Activated T-cell treated with anti-CD3 and anti-CD28 coated beads, Interleukin-2, amount 50 U/mL, for 24 hours (primary cell): ENCODE data around the gene TNFRSF6B.
"Not testable (repeated sequence)": the region's sequence is repeated elsewhere in the genome, so short reads cannot be mapped to it uniquely, and the experiment has no call there.

Experiments used
- DNase-seq: peaks from one replicate; pipeline ENCODE4 v3.0.0-alpha.2; 2020
- H3K27ac Mint-ChIP-seq: 2 replicates; pipeline ENCODE4 v1.8.0; 2020; ENCODE audit warnings: mild to moderate bottlenecking, mixed read lengths
- H3K27me3 Mint-ChIP-seq: 2 replicates; pipeline ENCODE4 v1.8.0; 2020; ENCODE audit warnings: mixed read lengths
- H3K36me3 Mint-ChIP-seq: 2 replicates; pipeline ENCODE4 v1.8.0; 2020; ENCODE audit warnings: low read depth, mixed read lengths
- H3K4me1 Mint-ChIP-seq: 2 replicates; pipeline ENCODE4 v1.8.0; 2020; ENCODE audit warnings: low read depth, mixed read lengths
- H3K4me3 Mint-ChIP-seq: 2 replicates; pipeline ENCODE4 v1.8.0; 2020; ENCODE audit warnings: mild to moderate bottlenecking, moderate library complexity, mixed read lengths
- H3K9me3 Mint-ChIP-seq: 2 replicates; pipeline ENCODE4 v1.8.0; 2020; ENCODE audit warnings: mixed read lengths

The TNFRSF6B gene

DNA sequence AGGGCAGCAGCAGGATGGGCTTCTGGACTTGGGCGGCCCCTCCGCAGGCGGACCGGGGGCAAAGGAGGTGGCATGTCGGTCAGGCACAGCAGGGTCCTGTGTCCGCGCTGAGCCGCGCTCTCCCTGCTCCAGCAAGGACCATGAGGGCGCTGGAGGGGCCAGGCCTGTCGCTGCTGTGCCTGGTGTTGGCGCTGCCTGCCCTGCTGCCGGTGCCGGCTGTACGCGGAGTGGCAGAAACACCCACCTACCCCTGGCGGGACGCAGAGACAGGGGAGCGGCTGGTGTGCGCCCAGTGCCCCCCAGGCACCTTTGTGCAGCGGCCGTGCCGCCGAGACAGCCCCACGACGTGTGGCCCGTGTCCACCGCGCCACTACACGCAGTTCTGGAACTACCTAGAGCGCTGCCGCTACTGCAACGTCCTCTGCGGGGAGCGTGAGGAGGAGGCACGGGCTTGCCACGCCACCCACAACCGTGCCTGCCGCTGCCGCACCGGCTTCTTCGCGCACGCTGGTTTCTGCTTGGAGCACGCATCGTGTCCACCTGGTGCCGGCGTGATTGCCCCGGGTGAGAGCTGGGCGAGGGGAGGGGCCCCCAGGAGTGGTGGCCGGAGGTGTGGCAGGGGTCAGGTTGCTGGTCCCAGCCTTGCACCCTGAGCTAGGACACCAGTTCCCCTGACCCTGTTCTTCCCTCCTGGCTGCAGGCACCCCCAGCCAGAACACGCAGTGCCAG, at the start of gene TNFRSF6B:
TSS of gene TNFRSF6B (plus strand) at position 25 of the 729 bp plus-strand sequence. CDS start at position 141, 116 bp downstream.
- DNase-seq: peak; percentile 65
- H3K36me3 Mint-ChIP-seq: peaks cover 56% of the 10 kb centered on the region
- peak within 1 kb of the TSS; percentile 73 for H3K27ac Mint-ChIP-seq
- H3K27me3 Mint-ChIP-seq: no peaks in the 10 kb centered on the region
- peaks cover 45% of the 10 kb centered on the region for H3K4me1 Mint-ChIP-seq
- no peak within 1 kb of the TSS for H3K4me3 Mint-ChIP-seq
- H3K9me3 Mint-ChIP-seq: no peaks in the 10 kb centered on the region

DNA sequence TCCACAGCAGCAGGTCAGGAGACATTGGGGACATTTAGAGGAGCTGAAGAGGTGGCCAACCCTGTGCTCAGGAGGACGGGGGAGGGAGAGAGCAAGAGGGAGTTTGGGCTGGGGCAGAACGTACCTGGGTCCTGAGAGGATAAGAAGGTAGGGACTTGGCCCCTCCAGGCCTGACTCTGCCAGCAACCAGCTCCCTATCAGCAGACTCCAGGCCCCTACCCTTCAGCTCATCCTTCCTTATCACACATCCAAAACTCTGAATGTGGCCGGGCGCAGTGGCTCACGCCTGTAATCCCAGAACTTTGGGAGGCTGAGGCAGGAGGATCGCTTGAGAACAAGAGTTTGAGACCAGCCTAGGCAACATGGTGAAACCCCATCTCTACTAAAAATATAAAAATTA, 48.3 kb upstream of the TNFRSF6B start:
- peaks cover 8% of the 10 kb centered on the region for H3K4me1 Mint-ChIP-seq
- no peaks in the 10 kb centered on the region for H3K36me3 Mint-ChIP-seq
- H3K27ac Mint-ChIP-seq: no peak overlapping the region
- H3K9me3 Mint-ChIP-seq: no peaks in the 10 kb centered on the region
- peaks cover 2% of the 10 kb centered on the region for H3K27me3 Mint-ChIP-seq
- DNase-seq: no peak
- no peak overlapping the region for H3K4me3 Mint-ChIP-seq

- Mint-ChIP-seq H3K4me3 (no peak overlapping the region), H3K36me3 (no peaks in the 10 kb centered on the region), H3K27ac (peak overlapping the region; percentile 55), H3K4me1 (peaks cover 10% of the 10 kb centered on the region), H3K27me3 (peaks cover 2% of the 10 kb centered on the region), H3K9me3 (no peaks in the 10 kb centered on the region)
- DNase-seq: no peak
Measured at GRCh38 chr20:63648895-63649589, 47.4 kb upstream of the TNFRSF6B start.

DNA sequence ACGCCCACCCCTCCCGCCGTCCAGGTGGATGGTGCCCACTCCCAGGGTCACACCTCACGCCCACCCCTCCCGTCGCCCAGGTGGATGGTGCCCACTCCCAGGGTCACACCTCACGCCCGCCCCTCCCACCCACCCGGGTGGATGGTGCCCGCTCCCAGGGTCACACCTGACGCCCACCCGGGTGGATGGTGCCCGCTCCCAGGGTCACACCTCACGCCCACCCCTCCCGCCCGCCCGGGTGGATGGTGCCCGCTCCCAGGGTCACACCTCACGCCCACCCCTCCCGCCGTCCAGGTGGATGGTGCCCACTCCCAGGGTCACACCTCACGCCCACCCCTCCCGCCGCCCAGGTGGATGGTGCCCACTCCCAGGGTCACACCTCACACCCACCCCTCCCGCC, 46.0 kb upstream of the TNFRSF6B start:
- H3K27me3 Mint-ChIP-seq, H3K27ac Mint-ChIP-seq, H3K4me3 Mint-ChIP-seq, H3K36me3 Mint-ChIP-seq, H3K9me3 Mint-ChIP-seq, DNase-seq: not testable (repeated sequence)
- H3K4me1 Mint-ChIP-seq: peaks cover 19% of the 10 kb centered on the region

DNA sequence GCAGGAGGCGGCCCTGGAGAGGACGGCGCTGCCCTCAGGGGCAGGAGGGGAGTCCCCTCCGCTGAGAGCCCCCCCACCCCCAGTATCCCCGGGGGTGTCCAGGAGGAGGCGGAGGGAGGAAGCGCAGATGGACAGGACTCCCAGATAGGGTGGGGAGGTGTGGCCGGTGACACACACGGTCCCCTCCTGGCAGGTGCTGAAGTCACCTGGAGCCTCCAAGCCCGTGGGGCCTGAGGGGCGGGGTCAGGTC, 44.6 kb upstream of the TNFRSF6B start:
- Mint-ChIP-seq H3K4me3 (peak overlapping the region; percentile 70), H3K36me3 (no peaks in the 10 kb centered on the region), H3K27ac (no peak overlapping the region), H3K27me3 (peaks cover 2% of the 10 kb centered on the region), H3K9me3 (no peaks in the 10 kb centered on the region), H3K4me1 (peaks cover 18% of the 10 kb centered on the region)
- no peak for DNase-seq

DNA sequence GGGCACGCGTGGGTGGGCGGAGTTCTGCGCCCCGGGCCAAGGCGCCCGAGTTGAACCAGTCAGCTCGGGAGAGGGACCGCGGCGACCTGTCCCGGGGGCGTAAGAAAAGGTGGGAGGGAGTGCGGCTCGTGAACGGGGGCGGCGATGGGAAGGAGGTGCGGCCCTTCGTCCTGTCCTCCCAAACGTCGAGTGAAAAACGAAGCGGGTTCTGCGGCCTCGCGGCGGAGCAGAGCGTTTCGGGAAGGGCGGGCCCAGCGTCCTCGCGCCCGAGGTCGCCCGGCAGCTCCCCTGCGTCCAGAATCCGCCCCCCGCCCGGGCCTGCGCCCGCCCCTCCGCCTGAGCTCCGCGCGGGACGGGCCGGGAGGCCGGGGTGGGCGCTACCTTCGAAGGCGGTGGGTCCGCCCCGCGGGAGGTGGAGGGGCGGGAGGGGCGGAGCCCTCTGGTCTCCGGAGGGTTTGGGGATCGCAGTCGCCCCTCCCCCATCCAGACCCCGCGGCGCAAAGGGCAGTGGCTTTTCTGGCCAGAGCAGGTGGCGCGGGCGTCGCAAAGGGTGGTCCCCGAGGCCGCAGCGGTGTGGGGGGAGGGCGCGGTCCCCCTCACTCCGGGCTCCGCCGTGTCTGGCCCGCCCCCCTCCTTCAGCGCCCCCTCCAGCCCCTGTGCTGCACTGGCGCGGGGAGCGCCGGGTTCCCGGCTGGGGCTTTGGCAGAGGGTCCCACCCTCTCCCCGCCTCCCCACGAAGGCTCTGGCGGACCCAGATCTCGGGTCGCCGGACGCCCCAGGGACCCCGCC, 44.1 kb upstream of the TNFRSF6B start:
- Mint-ChIP-seq H3K9me3 (no peaks in the 10 kb centered on the region), H3K27ac (no peak overlapping the region)

GRCh38 chr20:63653041-63653973, 43.1 kb upstream of the TNFRSF6B start, which contains the start of gene STMN3:
TSS of gene STMN3 (minus strand) at chr20:63653424. CDS start at chr20:63653345, 79 bp downstream.
- peak within 1 kb of the TSS; percentile 77 for H3K4me3 Mint-ChIP-seq
- peak; percentile 78 for DNase-seq
- H3K4me1 Mint-ChIP-seq: peaks cover 30% of the 10 kb centered on the region
- no peaks in the 10 kb centered on the region for H3K9me3 Mint-ChIP-seq
- peak within 1 kb of the TSS; percentile 88 for H3K27ac Mint-ChIP-seq
- H3K36me3 Mint-ChIP-seq: peaks cover 5% of the 10 kb centered on the region
- peaks cover 2% of the 10 kb centered on the region for H3K27me3 Mint-ChIP-seq

More for the DNA sequence above, 44.1 kb upstream of the TNFRSF6B start:
- Mint-ChIP-seq H3K27me3 (peaks cover 2% of the 10 kb centered on the region), H3K4me3 (peak overlapping the region; percentile 70), H3K4me1 (peaks cover 23% of the 10 kb centered on the region), H3K36me3 (no peaks in the 10 kb centered on the region)
- peak; percentile 66 for DNase-seq

DNA sequence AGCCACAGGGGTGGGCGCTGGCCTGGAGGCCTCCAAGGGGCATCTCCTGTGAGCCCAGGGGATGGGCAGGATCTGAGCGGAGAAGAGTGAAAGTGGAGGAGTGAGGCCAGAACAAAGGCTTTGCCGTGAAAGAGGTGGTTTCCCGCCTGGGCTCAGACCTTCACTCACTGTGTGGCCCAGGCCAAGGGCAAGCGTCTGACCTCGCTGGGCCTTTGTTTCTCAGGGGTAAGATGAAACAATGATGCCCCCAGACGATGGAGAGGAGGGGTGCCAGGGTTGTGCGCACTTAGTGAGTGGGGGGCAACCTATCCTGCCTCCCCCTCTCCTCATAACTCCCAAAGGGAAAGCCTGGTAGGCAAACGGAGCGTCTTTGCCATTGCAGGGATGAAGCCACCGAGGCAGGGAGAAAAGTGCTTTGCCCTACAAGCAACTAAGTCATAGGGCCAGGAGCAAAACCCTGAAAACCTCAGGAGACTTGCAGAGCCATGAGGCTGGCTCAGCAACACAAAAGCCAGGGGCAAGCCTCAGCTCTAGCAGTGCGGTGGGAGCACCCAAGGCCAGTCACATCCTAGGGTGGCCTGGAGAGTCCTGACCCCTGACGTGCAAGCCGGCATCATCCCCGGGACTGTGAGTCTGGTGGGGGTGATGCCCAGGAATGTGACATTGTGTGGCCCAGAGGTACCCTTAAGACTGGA, 42.3 kb upstream of the TNFRSF6B start:
- H3K4me1 Mint-ChIP-seq: peaks cover 36% of the 10 kb centered on the region
- H3K27ac Mint-ChIP-seq: peak overlapping the region; percentile 88

DNA sequence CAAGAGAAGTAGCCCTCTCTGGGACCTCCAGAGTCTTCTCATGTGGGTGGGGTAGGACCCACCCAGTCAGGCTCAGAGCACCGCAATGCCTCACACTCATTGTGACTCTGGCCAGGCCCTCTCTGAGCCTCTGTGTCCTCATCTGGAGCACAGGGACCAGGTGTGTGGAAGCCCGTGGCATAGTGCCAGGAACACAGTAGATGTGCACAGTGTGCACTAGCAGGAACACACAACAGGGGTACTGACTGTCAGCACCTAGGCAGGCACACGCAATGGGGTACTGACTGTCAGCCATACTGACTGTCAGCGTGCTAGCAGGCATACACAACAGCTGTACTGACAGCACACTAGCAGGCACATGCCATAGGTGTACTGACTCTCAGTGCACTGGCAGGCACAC, 41.2 kb upstream of the TNFRSF6B start:
- Mint-ChIP-seq H3K9me3 (no peaks in the 10 kb centered on the region), H3K36me3 (peaks cover 24% of the 10 kb centered on the region), H3K27me3 (peaks cover 2% of the 10 kb centered on the region), H3K27ac (no peak overlapping the region), H3K4me3 (no peak overlapping the region), H3K4me1 (peaks cover 46% of the 10 kb centered on the region)
- DNase-seq: no peak

More for the DNA sequence above, 42.3 kb upstream of the TNFRSF6B start:
- no peak for DNase-seq
- Mint-ChIP-seq H3K36me3 (peaks cover 13% of the 10 kb centered on the region), H3K27me3 (peaks cover 2% of the 10 kb centered on the region), H3K9me3 (no peaks in the 10 kb centered on the region), H3K4me3 (peak overlapping the region; percentile 77)

DNA sequence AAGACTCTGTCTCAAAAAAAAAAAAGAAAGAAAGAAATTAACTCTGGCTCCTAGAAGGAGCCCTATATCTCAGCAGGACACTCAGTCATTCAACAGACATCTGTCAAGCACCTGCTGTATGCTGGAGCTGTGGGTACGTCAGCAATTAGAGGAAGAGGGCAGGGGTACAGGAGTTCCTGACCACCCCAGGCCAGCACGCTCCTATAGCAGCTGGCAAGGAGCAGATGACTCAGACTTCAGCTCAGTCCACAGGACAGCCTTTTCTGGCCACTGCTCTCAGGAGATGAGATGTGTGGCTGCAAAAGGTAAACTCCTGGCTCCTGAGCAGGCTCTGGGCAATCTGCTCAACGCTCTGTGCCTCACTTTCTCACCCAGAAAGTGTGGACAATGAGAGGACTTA, 40.0 kb upstream of the TNFRSF6B start:
- DNase-seq: no peak
- Mint-ChIP-seq H3K27me3 (peaks cover 2% of the 10 kb centered on the region), H3K36me3 (peaks cover 36% of the 10 kb centered on the region), H3K27ac (no peak overlapping the region), H3K4me1 (peaks cover 46% of the 10 kb centered on the region), H3K4me3 (no peak overlapping the region), H3K9me3 (no peaks in the 10 kb centered on the region)

- no peaks in the 10 kb centered on the region for H3K27me3 Mint-ChIP-seq
- peaks cover 42% of the 10 kb centered on the region for H3K4me1 Mint-ChIP-seq
- peak overlapping the region; percentile 97 for H3K4me3 Mint-ChIP-seq
- H3K36me3 Mint-ChIP-seq: peaks cover 46% of the 10 kb centered on the region
- H3K9me3 Mint-ChIP-seq: no peaks in the 10 kb centered on the region
- H3K27ac Mint-ChIP-seq: peak overlapping the region; percentile 99
- DNase-seq: no peak
Measured at GRCh38 chr20:63657260-63657936, 39.1 kb upstream of the TNFRSF6B start.

DNA sequence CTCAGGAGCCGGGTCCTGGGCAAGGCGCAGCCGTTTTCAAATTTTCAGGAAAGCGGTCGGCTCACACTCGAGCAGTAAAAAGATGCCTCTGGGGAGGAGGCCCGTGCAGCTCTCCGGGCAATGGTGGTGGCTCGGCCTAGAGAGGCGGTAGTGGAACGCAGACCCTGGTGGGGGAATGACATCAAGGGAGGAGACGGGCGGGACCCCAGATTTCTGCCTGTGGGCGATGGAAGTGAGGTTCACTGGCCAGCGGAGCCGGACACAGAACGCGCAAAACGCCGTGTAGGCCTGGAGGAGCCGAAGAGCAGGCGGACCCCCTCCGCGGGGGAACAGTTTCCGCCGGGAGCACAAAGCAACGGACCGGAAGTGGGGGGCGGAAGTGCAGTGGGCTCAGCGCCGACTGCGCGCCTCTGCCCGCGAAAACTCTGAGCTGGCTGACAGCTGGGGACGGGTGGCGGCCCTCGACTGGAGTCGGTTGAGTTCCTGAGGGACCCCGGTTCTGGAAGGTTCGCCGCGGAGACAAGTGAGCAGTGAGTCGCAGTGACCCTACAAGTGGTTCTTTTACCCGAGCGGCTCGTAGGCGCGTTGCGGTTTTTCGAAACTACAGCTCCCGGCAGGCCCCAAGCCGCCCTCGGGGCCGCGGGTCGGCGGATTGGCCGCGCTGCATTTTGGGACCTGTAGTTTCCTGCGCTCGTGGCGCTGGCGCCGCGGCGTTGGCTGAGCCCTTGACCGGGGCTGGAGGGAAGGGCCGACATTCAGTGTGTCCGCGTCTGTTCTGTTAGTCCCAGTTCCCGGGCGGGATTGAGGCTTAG, 38.3 kb upstream of the TNFRSF6B start, which contains the start of gene RTEL1:
TSS of gene RTEL1 (plus strand) at position 376 of the 812 bp plus-strand sequence. CDS start 1,091 bp downstream, outside the sequence.
- Mint-ChIP-seq H3K4me3 (peak within 1 kb of the TSS; percentile 97), H3K27me3 (no peaks in the 10 kb centered on the region), H3K27ac (peak within 1 kb of the TSS; percentile 99), H3K4me1 (peaks cover 42% of the 10 kb centered on the region), H3K36me3 (peaks cover 53% of the 10 kb centered on the region), H3K9me3 (no peaks in the 10 kb centered on the region)
- peak; percentile 97 for DNase-seq
